Suprapubic skin (tissue), 3 donors: ENCODE results near the gene SPARC.

ENCODE experiments used
- CTCF ChIP-seq, 2 donors: fragments of 200-600 bp in 1 of 2; fragments of 450-650 bp in 1 of 2; sonication (generic) in 1 of 2; IDR thresholded peaks; one replicate each; pipeline ENCODE4 v1.5.1; 2016 to 2019; ENCODE audit warnings: antibody characterized with exemption in 2 of 2, mild to moderate bottlenecking in 1 of 2, moderate library complexity in 1 of 2
- POLR2AphosphoS5 ChIP-seq, 3 donors: sonication (generic); formaldehyde crosslinking; IDR thresholded peaks; one replicate each; pipeline ENCODE4 v1.6.1; 2017; ENCODE audit warnings: antibody characterized with exemption in 3 of 3

- no peak for TF ChIP-seq CTCF (IDR thresholded peaks at IDR 0.05)
- no peak for TF ChIP-seq POLR2AphosphoS5 (IDR thresholded peaks at IDR 0.05)
Observed at GRCh38 chr5:151633892-151634291, 52.8 kb downstream of the SPARC start.
